Osteoblast (primary cell): Measurements from ENCODE around the gene PPFIA4. TPM values are rescaled to one million over a fixed set of nuclear protein-coding genes. Genes with fewer than 3 reads are reported as not detected.

Experiments used
- DNase-seq: peaks from one replicate; pipeline ENCODE4 v3.0.0; 2011; ENCODE audit warnings: low spot score, mixed read lengths; ENCODE audit not compliant: insufficient read length; ENCODE audit errors: missing footprints
- H2AFZ ChIP-seq: 2 replicates; pipeline ENCODE4 v1.6.0; 2011; ENCODE audit warnings: mild to moderate bottlenecking, low read length
- H3K27ac ChIP-seq: 2 replicates; pipeline ENCODE4 v1.5.1; 2011; ENCODE audit warnings: mild to moderate bottlenecking, low read depth, low read length, moderate library complexity
- H3K27me3 ChIP-seq: 2 replicates; pipeline ENCODE4 v1.6.0; 2012; ENCODE audit warnings: mild to moderate bottlenecking, control low read depth, inconsistent platforms, low read length, moderate library complexity; ENCODE audit not compliant: insufficient read depth
- H3K36me3 ChIP-seq: 2 replicates; pipeline ENCODE4 v1.5.1; 2011; ENCODE audit warnings: mild to moderate bottlenecking, low read length, control low read depth, moderate library complexity; ENCODE audit not compliant: insufficient read depth
- H3K4me1 ChIP-seq: 2 replicates; pipeline ENCODE4 v1.5.1; 2011; ENCODE audit warnings: mild to moderate bottlenecking, low read length, control low read depth, moderate library complexity; ENCODE audit not compliant: insufficient read depth
- H3K4me2 ChIP-seq: 2 replicates; pipeline ENCODE4 v1.6.0; 2011; ENCODE audit warnings: mild to moderate bottlenecking, low read length; ENCODE audit not compliant: insufficient read depth
- H3K4me3 ChIP-seq: fragments of 200-600 bp; sonication (generic); 3 replicates; pipeline ENCODE4 v1.5.1; 2012; ENCODE audit warnings: mild to moderate bottlenecking, low read length, inconsistent platforms; ENCODE audit not compliant: insufficient read depth
- H3K79me2 ChIP-seq: 2 replicates; pipeline ENCODE4 v1.6.0; 2012; ENCODE audit warnings: mild to moderate bottlenecking, low read length, control low read depth, inconsistent platforms; ENCODE audit not compliant: insufficient read depth
- H3K9me3 ChIP-seq: 2 replicates; pipeline ENCODE4 v1.5.1; 2011; ENCODE audit warnings: low read depth, low read length, control low read depth
- H4K20me1 ChIP-seq: 2 replicates; pipeline ENCODE4 v1.6.0; 2012; ENCODE audit warnings: mild to moderate bottlenecking, low read length, control low read depth; ENCODE audit not compliant: insufficient read depth
- total RNA-seq: library from RNA; depleted of rRNA; stranded (reverse); fragments of >200 nt; gene quantifications from 2 replicates; pipeline ENCODE4 v1.2.3, GENCODE V29; 2012
- TF ChIP-seq, protein P1 (sequence below): IDR thresholded peaks from 2 replicates; pipeline ENCODE4 v1.5.1; 2011; ENCODE audit warnings: mild to moderate bottlenecking, low read depth, low read length, moderate library complexity; ENCODE audit errors: extremely low read depth

PPFIA4 gene
- total RNA-seq, 1 donor = 10.9 TPM

DNA sequence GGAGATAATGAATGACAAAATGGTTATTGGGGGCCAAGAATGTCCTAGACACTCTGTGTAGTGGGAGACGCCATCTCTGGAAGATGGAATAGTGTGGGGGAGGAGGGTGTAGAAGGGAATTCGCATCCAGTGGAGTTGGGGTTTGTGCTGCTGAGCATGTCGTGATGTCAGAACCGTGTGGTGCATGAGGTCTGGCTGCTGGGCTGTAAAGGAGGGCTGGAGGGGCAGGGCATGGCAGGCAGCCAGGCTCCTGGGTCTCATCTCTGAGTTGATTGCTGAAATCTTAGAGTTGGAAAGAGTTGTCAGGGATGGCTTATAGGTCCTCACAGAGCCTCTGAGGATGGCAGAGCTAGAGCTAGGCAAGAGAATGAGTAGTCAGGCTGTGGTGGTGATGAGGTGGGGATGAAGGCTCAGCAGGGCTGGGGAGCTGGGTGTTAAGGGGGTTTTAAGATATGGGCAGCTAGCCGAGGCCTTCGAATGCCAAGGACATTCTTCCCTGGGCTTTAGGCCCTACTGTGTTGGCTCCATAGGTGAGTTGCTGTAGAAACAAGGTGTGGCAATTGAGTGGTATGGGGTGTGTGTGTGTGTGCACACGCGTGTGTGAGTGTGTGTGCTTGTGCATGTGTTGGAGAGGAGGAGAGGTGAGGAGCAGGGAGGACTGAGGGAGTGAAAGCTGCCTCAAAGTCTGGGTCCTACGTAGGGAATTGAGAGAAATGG lies 1.9 kb downstream of the PPFIA4 start:
- H3K27me3 ChIP-seq = peaks cover 11% of the 10 kb centered on the region
- H2AFZ ChIP-seq = no peak overlapping the region
- H3K4me1 ChIP-seq = peaks cover 10% of the 10 kb centered on the region
- TF ChIP-seq, protein P1, sequence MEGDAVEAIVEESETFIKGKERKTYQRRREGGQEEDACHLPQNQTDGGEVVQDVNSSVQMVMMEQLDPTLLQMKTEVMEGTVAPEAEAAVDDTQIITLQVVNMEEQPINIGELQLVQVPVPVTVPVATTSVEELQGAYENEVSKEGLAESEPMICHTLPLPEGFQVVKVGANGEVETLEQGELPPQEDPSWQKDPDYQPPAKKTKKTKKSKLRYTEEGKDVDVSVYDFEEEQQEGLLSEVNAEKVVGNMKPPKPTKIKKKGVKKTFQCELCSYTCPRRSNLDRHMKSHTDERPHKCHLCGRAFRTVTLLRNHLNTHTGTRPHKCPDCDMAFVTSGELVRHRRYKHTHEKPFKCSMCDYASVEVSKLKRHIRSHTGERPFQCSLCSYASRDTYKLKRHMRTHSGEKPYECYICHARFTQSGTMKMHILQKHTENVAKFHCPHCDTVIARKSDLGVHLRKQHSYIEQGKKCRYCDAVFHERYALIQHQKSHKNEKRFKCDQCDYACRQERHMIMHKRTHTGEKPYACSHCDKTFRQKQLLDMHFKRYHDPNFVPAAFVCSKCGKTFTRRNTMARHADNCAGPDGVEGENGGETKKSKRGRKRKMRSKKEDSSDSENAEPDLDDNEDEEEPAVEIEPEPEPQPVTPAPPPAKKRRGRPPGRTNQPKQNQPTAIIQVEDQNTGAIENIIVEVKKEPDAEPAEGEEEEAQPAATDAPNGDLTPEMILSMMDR = no peak
- no peaks in the 10 kb centered on the region for H3K9me3 ChIP-seq
- no peak overlapping the region for H3K4me3 ChIP-seq
- no peak overlapping the region for H3K4me2 ChIP-seq
- no peaks in the 10 kb centered on the region for H3K79me2 ChIP-seq
- H3K36me3 ChIP-seq = peaks cover 12% of the 10 kb centered on the region
- H3K27ac ChIP-seq = no peak overlapping the region
- peak; percentile 67 for DNase-seq
- no peaks in the 10 kb centered on the region for H4K20me1 ChIP-seq

DNA sequence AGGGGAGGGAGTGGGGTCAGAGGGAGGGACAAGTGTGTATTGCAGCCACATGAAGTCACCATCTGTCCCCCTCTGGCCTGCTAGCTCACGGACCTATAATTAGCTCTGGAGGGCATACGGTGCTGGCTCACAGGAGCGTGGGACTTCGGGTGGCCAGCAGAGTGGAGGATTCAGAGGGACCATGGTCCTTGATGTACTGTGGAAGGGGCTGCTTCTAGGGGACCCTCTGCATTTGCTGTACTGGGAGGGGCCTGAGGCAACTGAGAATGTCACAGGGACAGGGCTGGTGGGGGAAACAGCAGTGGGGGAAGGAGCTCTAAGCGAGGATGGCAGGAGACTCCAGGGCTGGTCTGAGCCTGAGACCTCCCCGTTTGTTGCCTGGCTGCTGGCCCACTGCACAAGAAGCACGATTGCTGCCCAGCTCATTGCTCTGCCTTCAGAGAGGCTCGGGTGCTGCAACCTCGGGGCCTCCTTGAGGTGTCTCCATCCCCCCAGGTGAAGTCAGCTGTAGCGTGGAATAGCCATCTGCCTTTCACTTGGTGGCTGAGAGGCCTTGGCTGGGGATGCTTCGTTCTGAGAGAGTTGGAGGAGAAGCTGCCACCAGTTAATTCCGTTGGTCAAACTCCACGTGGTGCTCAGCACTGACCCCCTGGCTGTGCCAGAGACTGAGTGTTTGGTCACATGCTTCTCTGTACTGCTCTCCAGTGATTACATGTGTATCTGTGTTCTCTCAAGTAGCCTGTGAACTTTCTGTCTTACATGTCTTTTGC lies 2.7 kb downstream of the PPFIA4 start:
- Histone ChIP-seq H3K79me2 (no peaks in the 10 kb centered on the region), H3K4me3 (no peak overlapping the region)

DNA sequence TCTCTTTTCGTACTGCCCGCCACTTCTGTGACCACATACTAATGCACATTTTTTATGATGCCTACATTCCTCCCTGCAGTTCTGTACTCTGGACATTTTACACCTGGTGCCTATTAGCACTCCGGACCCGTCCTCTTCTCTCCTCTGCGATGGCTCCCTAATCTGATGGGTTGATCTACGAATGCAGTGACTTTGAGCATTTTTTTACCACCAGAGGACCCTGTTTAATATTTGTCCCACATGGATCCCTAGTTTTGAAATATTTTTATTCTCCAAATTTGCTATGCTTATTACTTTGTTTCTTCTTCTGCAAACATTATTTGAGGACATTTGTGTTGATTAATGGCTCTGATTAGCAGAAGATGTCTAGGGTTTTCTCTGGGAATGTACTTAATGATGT lies 5.2 kb downstream of the PPFIA4 start:
- H4K20me1 ChIP-seq = no peaks in the 10 kb centered on the region
- peaks cover 11% of the 10 kb centered on the region for H3K27me3 ChIP-seq
- DNase-seq = peak; percentile 59
- no peak overlapping the region for H3K27ac ChIP-seq
- H3K4me3 ChIP-seq = no peak overlapping the region
- H3K79me2 ChIP-seq = no peaks in the 10 kb centered on the region
- no peaks in the 10 kb centered on the region for H3K9me3 ChIP-seq
- TF ChIP-seq, protein P1 = peak; percentile 76
- no peaks in the 10 kb centered on the region for H3K36me3 ChIP-seq
- no peak overlapping the region for H3K4me2 ChIP-seq
- H2AFZ ChIP-seq = no peak overlapping the region
- H3K4me1 ChIP-seq = peaks cover 4% of the 10 kb centered on the region

More for the DNA sequence above, 2.7 kb downstream of the PPFIA4 start:
- Histone ChIP-seq H3K27me3 (peaks cover 11% of the 10 kb centered on the region), H3K36me3 (peaks cover 11% of the 10 kb centered on the region), H3K4me2 (no peak overlapping the region), H3K9me3 (no peaks in the 10 kb centered on the region), H3K4me1 (peaks cover 10% of the 10 kb centered on the region), H2AFZ (peak overlapping the region; percentile 26), H4K20me1 (no peaks in the 10 kb centered on the region), H3K27ac (no peak overlapping the region)
- TF ChIP-seq, protein P1 = no peak
- peak; percentile 81 for DNase-seq

DNA sequence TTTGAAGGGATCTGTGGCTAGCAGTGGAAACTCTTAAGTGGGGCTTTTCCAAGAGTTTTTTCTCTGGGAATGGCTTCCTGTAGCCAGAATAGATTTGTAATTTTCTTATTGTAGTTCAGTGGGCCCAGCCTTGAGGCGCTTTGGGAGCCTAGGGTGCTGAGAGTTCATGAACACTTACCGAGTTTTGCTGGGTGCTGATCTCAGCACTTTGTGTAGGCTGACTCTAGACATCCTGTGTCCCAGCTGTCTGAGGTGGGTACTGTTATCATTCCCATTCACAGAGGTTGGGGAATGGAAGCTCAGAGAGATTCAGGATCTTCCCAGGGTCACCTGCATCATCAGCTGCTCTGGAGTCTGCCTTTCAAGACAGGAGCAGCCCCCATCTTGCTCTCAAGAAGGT lies 7.0 kb downstream of the PPFIA4 start:
- Histone ChIP-seq H3K9me3 (no peaks in the 10 kb centered on the region), H3K4me3 (no peak overlapping the region), H4K20me1 (no peaks in the 10 kb centered on the region), H3K4me1 (peaks cover 9% of the 10 kb centered on the region), H3K27ac (no peak overlapping the region), H2AFZ (no peak overlapping the region), H3K79me2 (no peaks in the 10 kb centered on the region), H3K4me2 (no peak overlapping the region), H3K27me3 (no peaks in the 10 kb centered on the region), H3K36me3 (no peaks in the 10 kb centered on the region)
- DNase-seq = no peak
- TF ChIP-seq, protein P1 = no peak
